Aorta (tissue), 5 donors: ENCODE data around the gene YES1. TPM values are rescaled to one million over a fixed set of nuclear protein-coding genes. Genes with fewer than 3 reads are reported as not detected.
"Not testable (repeated sequence)": the region's sequence is repeated elsewhere in the genome, so short reads cannot be mapped to it uniquely, and the experiment has no call there.

ENCODE experiments used
- ATAC-seq: fragments of 200-7000 bp; cut with Tn5 transposase; one replicate; pipeline ENCODE4 v1.9.1; 2022; ENCODE audit warnings: moderate library complexity; ENCODE audit not compliant: low FRiP score
- DNase-seq, 2 donors: peaks; one replicate each; pipeline ENCODE4 v3.0.0-alpha.2; 2020
- H3K27ac ChIP-seq, 2 donors: one replicate each; pipeline ENCODE4 v1.5.1; 2013; ENCODE audit warnings: low read length in 2 of 2, mild to moderate bottlenecking in 2 of 2, moderate library complexity in 2 of 2, control low read depth in 1 of 2, inconsistent platforms in 1 of 2, low read depth in 1 of 2
- H3K27me3 ChIP-seq, 2 donors: one replicate each; pipeline ENCODE4 v1.6.1; 2013; ENCODE audit warnings: control low read depth in 1 of 2, low read length in 1 of 2, mild to moderate bottlenecking in 1 of 2, moderate library complexity in 1 of 2; ENCODE audit not compliant: insufficient read depth in 2 of 2, control insufficient read depth in 1 of 2
- H3K36me3 ChIP-seq, 2 donors: one replicate each; pipeline ENCODE4 v1.6.1; 2013; ENCODE audit warnings: control low read depth in 1 of 2, low read length in 1 of 2, mild to moderate bottlenecking in 1 of 2; ENCODE audit not compliant: insufficient read depth in 2 of 2, control insufficient read depth in 1 of 2
- H3K4me1 ChIP-seq, 2 donors: one replicate each; pipeline ENCODE4 v1.6.1; 2013; ENCODE audit warnings: low read length in 2 of 2, control low read depth in 1 of 2, mild to moderate bottlenecking in 1 of 2, moderate library complexity in 1 of 2; ENCODE audit not compliant: insufficient read depth in 2 of 2, control insufficient read depth in 1 of 2
- H3K4me3 ChIP-seq, 2 donors: one replicate each; pipeline ENCODE4 v1.5.1; 2013; ENCODE audit warnings: low read length in 2 of 2, control low read depth in 1 of 2, mild to moderate bottlenecking in 1 of 2
- H3K9me3 ChIP-seq: one replicate; pipeline ENCODE4 v1.6.1; 2013; ENCODE audit warnings: mild to moderate bottlenecking, low read length; ENCODE audit not compliant: control insufficient read depth
- WGBS, 2 donors: extraction: QIAGEN DNeasy Blood & Tissue Kit; methylation state at CpG; one replicate each; pipeline ENCODE4 v1.1.7; 2013; 5-methylcytosine and 5-hydroxymethylcytosine counted together
- intact Hi-C, 2 donors: fragments of 100-400 bp; cut with DNase I; formaldehyde crosslinking; loops; one replicate each; pipeline versions ENCODE4 v1.14.2 to v1.15.0; 2022
- polyA plus RNA-seq, 2 donors: library from polyadenylated mRNA; stranded (reverse); fragments of 200-250 nt; gene quantifications; one replicate each; pipeline ENCODE4 v1.2.3, GENCODE V29; 2013
- total RNA-seq, 2 donors: library from RNA; stranded (reverse); fragmentation: NEBNext Ultra II Directional; extraction: Animal tissue kit (Norgen Biotek cat#: 25700); gene quantifications; one replicate each; pipeline ENCODE4 v1.2.1, GENCODE V29; 2021
- donor health status: healthy with polysubstance abuse.
- donor health status: Bipolar disorder and iron deficiency.
- donor health status: DM: no; HTN: no; CAD: no.
- donor health status: DM: no; HTN: no; CAD: no.
- donor health status: DM: yes; HTN: yes; CAD: no.

Gene YES1
- total and polyA plus RNA-seq, 4 donors: 8.9 to 37.0 (median 28.3) TPM

DNA sequence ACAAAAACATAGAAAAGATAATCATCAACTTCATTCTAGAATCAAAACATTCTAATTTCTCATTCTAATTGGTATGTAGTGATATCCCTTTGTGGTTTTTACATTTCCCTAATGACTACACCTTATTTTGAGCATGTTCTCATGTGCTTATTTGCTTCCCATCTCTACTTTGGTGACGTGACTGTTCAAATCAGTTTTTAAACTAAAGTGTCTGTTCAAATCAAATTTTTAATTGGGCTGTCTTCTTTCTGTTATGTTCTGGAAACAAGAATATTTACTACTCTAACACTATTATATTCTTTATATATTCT lies 45.5 kb downstream of the YES1 start:
- Histone ChIP-seq H3K4me3 (no peak overlapping the region), H3K27ac (no peak overlapping the region), H3K36me3 (no peaks in the 10 kb centered on the region), H3K4me1 (no peaks in the 10 kb centered on the region), H3K9me3 (no peaks in the 10 kb centered on the region), H3K27me3 (no peaks in the 10 kb centered on the region)
- DNase-seq: no peak
- intact Hi-C loops: no loop called here
- ATAC-seq: no peak
- WGBS, 2 donors: 97 to 98% methylated on average over 1 of the region's 1 CpG

DNA sequence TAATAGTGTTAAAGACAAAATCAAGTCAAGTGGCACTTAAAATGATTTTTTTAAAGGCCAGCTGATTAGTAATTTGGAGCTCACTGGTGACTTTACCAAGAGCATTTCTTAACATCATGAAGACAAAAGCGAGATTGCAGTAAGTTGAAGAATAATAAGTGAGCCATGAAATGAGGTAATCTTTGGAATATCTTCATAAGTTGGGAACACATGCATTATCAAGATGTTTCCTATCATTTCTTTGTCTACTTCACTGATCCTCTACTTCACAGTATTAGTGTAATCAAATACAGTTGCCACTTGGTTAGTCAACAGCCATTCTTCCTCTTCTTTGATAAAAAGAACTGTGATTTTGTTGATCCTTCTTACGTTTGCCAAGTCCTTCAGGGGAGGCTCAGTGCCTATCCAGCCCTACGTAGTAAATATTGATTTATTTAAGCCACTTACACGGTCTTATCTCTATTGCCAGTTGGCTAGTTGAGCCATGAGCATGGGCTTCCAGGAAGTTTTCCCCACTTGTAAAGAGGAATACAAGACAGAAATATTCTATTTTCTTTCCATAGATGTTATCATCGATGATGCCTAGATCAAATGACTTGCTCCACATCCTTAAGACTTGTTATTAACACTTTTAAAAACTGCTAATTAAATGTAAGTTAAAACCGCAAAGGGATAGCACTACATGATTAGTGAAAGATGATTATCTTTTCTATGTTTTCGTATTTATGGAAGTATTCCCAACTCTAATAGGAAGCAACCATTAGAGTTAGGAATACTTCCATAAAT lies 46.1 kb downstream of the YES1 start:
- no peak for ATAC-seq
- WGBS, 2 donors: 81 to 84% methylated on average over 7 of the region's 7 CpGs
- no peaks in the 10 kb centered on the region for H3K4me1 ChIP-seq

DNA sequence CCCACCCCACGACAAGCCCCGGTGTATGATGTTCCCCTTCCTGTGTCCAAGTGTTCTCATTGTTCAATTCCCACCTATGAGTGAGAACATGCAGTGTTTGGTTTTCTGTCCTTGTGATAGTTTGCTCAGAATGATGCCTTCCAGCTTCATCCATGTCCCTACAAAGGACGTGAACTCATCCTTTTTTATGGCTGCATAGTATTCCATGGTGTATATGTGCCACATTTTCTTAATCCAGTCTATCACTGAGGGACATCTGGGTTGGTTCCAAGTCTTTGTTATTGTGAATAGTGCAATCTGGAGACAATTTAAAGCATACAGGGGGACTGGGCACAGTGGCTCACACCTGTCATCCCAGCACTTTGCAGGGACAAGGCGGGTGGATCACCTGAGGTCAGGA lies 52.2 kb downstream of the YES1 start:
- H3K4me3 ChIP-seq, H3K27me3 ChIP-seq, H3K36me3 ChIP-seq, intact Hi-C loops, DNase-seq, H3K4me1 ChIP-seq, ATAC-seq, H3K9me3 ChIP-seq, H3K27ac ChIP-seq: not testable (repeated sequence)
- WGBS, 2 donors: 93 to 98% methylated on average over 2 of the region's 4 CpGs

More for the DNA sequence above, 46.1 kb downstream of the YES1 start:
- no peak for DNase-seq
- H3K9me3 ChIP-seq: no peaks in the 10 kb centered on the region
- no peak overlapping the region for H3K27ac ChIP-seq
- H3K36me3 ChIP-seq: no peaks in the 10 kb centered on the region
- no peak overlapping the region for H3K4me3 ChIP-seq
- intact Hi-C loops: no loop called here
- no peaks in the 10 kb centered on the region for H3K27me3 ChIP-seq

DNA sequence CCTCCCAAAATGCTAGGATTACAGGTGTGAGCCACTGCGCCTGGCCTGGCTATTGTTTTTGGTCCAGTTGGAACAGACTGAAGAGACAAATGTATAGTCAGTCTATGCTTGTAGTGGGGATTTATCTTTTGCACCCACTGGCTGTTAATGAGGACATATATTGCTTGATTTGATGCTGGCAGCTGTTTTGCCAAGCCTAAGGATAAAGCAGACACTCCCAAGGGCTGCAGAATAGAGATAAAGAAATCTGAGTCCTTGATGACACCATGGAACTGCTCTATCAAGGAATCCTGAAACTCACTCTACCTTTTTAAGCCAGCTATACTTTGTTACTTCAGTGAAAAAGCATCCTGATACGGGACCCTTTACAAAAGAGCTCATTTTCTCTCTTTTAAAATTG lies 56.5 kb downstream of the YES1 start:
- Histone ChIP-seq H3K4me1 (no peaks in the 10 kb centered on the region), H3K9me3 (no peaks in the 10 kb centered on the region), H3K36me3 (no peaks in the 10 kb centered on the region), H3K4me3 (no peak overlapping the region), H3K27me3 (no peaks in the 10 kb centered on the region), H3K27ac (no peak overlapping the region)
- ATAC-seq: no peak
- WGBS, 2 donors: 67 to 73% methylated on average over 2 of the region's 2 CpGs
- intact Hi-C loops: no loop called here
- DNase-seq: no peak

DNA sequence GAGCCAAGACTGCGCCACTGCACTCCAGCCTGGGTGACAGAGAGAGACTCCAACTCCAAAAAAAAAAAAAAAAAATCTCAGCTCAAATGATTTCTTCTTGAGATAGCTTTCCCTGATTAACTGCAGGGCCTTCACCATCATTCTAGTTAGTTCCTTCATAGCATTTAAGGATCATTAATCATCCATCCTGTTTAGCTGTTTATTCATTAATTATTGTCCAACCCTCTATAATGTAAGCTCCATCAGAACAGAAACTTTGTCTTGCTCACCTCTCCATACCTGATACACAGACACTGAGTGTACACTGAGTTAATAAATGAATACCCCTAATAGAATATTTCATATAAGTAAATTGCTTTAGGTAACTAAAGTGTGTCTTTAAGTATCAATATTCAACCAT lies 57.4 kb downstream of the YES1 start:
- ATAC-seq (no peak), DNase-seq (no peak)
- no peak overlapping the region for H3K4me3 ChIP-seq
- no peaks in the 10 kb centered on the region for H3K9me3 ChIP-seq
- no peaks in the 10 kb centered on the region for H3K4me1 ChIP-seq
- intact Hi-C loops: no loop called here
- H3K27me3 ChIP-seq: no peaks in the 10 kb centered on the region
- H3K27ac ChIP-seq: no peak overlapping the region
- WGBS, 2 donors: 89 to 98% methylated on average over 1 of the region's 1 CpG
- H3K36me3 ChIP-seq: no peaks in the 10 kb centered on the region

DNA sequence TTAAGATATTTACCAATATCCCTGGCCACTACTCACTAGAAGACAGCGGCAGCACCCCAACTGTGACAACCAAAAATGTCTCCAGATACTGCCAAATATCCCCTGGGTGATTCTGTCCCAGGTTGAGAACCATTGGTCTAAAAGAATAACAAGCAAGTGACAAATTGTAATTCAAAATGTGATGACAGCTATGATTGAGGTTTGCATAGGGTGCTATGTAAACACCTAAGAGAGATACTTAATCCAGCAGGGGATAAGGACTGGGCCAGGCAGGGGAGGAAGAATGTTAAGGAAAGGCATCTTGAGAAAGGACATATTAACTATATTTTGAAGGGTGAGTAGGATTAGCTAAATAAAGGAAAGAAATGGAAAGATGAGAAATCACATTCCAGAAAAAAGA lies 61.6 kb downstream of the YES1 start:
- intact Hi-C loops: no loop called here
- no peak overlapping the region for H3K27ac ChIP-seq
- no peaks in the 10 kb centered on the region for H3K27me3 ChIP-seq
- no peaks in the 10 kb centered on the region for H3K4me1 ChIP-seq
- H3K4me3 ChIP-seq: no peak overlapping the region
- no peaks in the 10 kb centered on the region for H3K9me3 ChIP-seq
- no peaks in the 10 kb centered on the region for H3K36me3 ChIP-seq
- WGBS, 2 donors: 94 to 99% methylated on average over 1 of the region's 1 CpG
- no peak for ATAC-seq
- DNase-seq: no peak

DNA sequence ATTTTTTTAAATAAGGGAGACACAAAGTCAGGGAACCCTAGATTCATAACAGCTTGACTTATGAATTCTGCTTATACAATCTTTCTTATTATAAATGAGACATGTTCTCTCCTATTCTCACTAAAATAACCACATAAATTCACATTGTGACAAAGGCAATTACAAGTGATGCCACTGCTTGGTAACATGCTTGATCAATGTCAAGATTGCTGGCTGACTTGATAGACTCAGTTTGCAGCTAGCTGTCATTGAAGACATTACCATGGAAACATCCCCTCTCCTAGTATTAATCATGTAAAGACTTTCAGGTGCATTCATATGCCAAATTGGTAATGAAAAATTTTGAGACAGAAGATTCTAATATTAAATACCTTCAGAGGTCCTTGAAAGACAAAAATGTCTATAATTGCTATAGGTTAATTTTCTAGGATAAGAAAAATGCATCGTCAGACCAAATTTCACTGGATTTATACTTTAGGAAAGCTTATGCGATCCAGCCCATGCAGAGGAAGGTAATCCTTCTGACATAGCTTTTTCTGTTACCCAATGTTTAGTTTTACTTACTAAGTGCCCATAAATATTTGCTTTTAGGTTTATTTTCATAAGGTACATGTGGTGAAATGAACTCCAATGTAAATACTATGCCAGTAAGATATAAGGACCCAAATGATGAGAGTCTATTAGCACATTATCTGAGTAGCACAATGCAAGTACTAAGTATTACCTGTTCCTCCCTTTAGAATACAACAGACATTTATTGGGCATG lies 67.0 kb downstream of the YES1 start:
- ATAC-seq (no peak), DNase-seq (no peak)
- Histone ChIP-seq H3K4me1 (no peaks in the 10 kb centered on the region), H3K27ac (no peak overlapping the region), H3K36me3 (peaks cover 0 to 1% of the 10 kb centered on the region in 2 donors), H3K27me3 (no peaks in the 10 kb centered on the region), H3K4me3 (no peak overlapping the region), H3K9me3 (no peaks in the 10 kb centered on the region)
- intact Hi-C loops: no loop called here
- WGBS, 2 donors: 68 to 92% methylated on average over 2 of the region's 2 CpGs

DNA sequence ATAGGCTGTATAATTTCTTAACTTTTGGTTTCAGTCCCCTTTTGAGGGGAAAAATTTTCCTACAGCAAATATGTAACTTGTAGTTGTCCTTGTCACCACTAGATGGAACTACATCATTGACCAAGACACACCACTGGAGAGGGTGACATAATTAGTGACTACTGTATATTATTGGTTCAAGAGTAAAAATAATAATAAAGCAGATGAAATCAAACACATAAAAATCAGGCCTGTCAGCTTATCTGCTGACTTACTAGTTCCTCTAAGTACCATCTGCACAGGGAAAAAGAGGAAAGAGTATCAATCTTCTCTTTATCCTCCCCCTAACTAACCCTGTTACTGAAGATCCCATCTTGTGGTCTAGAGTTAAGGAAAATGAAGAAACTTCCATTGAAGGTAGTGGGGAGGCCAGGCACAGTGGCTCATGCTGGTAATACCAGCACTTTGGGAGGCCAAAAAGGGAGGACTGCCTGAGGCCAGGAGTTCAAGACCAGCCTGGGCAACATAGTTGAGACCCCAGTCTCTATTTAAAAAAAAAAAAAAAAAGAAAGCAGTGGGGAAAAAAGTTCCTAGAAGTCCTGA lies 70.0 kb downstream of the YES1 start:
- no peaks in the 10 kb centered on the region for H3K27me3 ChIP-seq

DNA sequence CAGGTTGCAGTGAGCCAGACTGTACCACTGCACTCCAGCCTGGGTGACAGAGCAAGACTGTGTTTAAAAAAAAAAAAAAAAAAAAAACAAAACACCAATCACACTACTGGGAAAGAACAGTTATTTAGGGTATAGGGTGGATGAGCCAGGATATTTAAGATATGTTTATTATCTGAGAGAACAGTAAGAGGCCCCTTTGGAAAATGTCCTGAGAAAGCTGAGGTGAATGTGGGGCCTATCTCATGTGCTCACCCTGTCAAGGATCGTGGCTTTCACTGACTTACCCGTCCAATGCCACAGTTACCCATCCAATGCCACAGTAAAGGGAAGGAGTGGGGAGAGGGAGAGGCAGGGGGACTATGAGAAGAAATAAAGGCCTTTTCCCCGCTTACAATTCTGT lies 79.7 kb downstream of the YES1 start:
- H3K4me1 ChIP-seq: no peaks in the 10 kb centered on the region
- intact Hi-C loops: no loop called here
- ATAC-seq (no peak), DNase-seq (no peak)
- WGBS, 2 donors: 88 to 98% methylated on average over 3 of the region's 3 CpGs
- no peaks in the 10 kb centered on the region for H3K27me3 ChIP-seq
- H3K27ac ChIP-seq: no peak overlapping the region
- no peak overlapping the region for H3K4me3 ChIP-seq
- no peaks in the 10 kb centered on the region for H3K9me3 ChIP-seq
- H3K36me3 ChIP-seq: peaks cover 0 to 3% of the 10 kb centered on the region in 2 donors

More for the DNA sequence above, 70.0 kb downstream of the YES1 start:
- ATAC-seq: peak; percentile 80
- intact Hi-C loops: loop anchor here (2.0 kb wide), 2 partner anchors 89 to 97 kb away; no protein-coding TSS in a partner anchor
- DNase-seq: no peak
- Histone ChIP-seq H3K36me3 (peaks cover 3 to 5% of the 10 kb centered on the region in 2 donors), H3K4me3 (no peak overlapping the region), H3K4me1 (no peaks in the 10 kb centered on the region), H3K9me3 (no peaks in the 10 kb centered on the region), H3K27ac (no peak overlapping the region)
